OCI-LY7 (cell line): ENCODE measurements around the gene RNF207. TPM values are rescaled to one million over a fixed set of nuclear protein-coding genes. Genes with fewer than 3 reads are reported as not detected.

Experiments
- BruUV-seq: library from RNA; stranded (reverse); fragments of 400-500 nt; replicated peaks from 2 replicates; lab custom pipeline; 2021; lab: Mats Ljungman, UMichigan
- CTCF ChIA-PET: fragments of 300-600 bp; sonication (Branson Sonifier 250); formaldehyde crosslinking; loops from one replicate; lab custom pipeline; 2022; ENCODE audit warnings: antibody characterized with exemption; ENCODE audit not compliant: unreplicated experiment; lab: Charles Lee
- POLR2A ChIA-PET: fragments of 300-600 bp; sonication (Branson Sonifier 250); formaldehyde crosslinking; loops from one replicate; lab custom pipeline; 2022; ENCODE audit warnings: antibody characterized with exemption; lab: Charles Lee
- DNase-seq: peaks from one replicate; pipeline ENCODE4 v3.0.0-alpha.2; 2015; ENCODE audit warnings: low spot score
- H2AFZ ChIP-seq: fragments of 200-600 bp; sonication (generic), shearing (Covaris generic); 2 replicates; pipeline ENCODE4 v1.6.1; 2014; ENCODE audit warnings: mild to moderate bottlenecking, antibody characterized with exemption, low read length, moderate library complexity
- H3K27ac ChIP-seq: fragments of 200-600 bp; sonication (generic); 2 replicates; pipeline ENCODE4 v1.5.1; 2014; ENCODE audit warnings: mixed run types, low read depth, mild to moderate bottlenecking, moderate library complexity, low read length, inconsistent platforms; ENCODE audit not compliant: poor library complexity, severe bottlenecking
- H3K36me3 ChIP-seq: fragments of 200-600 bp; sonication (generic); 2 replicates; pipeline ENCODE4 v1.6.1; 2014; ENCODE audit warnings: mild to moderate bottlenecking, antibody characterized with exemption, low read length, moderate library complexity, mixed read lengths; ENCODE audit not compliant: insufficient read depth
- H3K4me1 ChIP-seq: fragments of 200-600 bp; sonication (generic); 2 replicates; pipeline ENCODE4 v1.5.1; 2014; ENCODE audit warnings: mild to moderate bottlenecking, low read length; ENCODE audit not compliant: insufficient read depth, poor library complexity, severe bottlenecking
- H3K4me2 ChIP-seq: fragments of 200-600 bp; sonication (generic); 2 replicates; pipeline ENCODE4 v1.6.1; 2014; ENCODE audit warnings: mild to moderate bottlenecking, low read length
- H3K4me3 ChIP-seq: fragments of 200-600 bp; sonication (generic); 2 replicates; pipeline ENCODE4 v1.5.1; 2014; ENCODE audit warnings: mild to moderate bottlenecking, low read depth, low read length; ENCODE audit not compliant: poor library complexity, severe bottlenecking
- H3K79me2 ChIP-seq: fragments of 200-600 bp; sonication (generic); 2 replicates; pipeline ENCODE4 v1.6.1; 2016; ENCODE audit warnings: low read depth, mild to moderate bottlenecking, low read length, moderate library complexity, mixed read lengths; ENCODE audit not compliant: insufficient read depth
- H3K9me2 ChIP-seq: fragments of 200-600 bp; sonication (generic); 2 replicates; pipeline ENCODE4 v1.6.1; 2016; ENCODE audit warnings: mild to moderate bottlenecking, low read length, mixed read lengths; ENCODE audit not compliant: insufficient read depth
- H3K9me3 ChIP-seq: fragments of 200-600 bp; sonication (generic); 2 replicates; pipeline ENCODE4 v1.6.1; 2014; ENCODE audit warnings: mild to moderate bottlenecking, mixed run types, low read length, mixed read lengths
- H4K20me1 ChIP-seq: fragments of 200-600 bp; sonication (generic); 2 replicates; pipeline ENCODE4 v1.6.1; 2014; ENCODE audit warnings: mild to moderate bottlenecking, antibody characterized with exemption, low read length, moderate library complexity, mixed read lengths; ENCODE audit not compliant: insufficient read depth
- EZH2phosphoT487 ChIP-seq: fragments of 200-600 bp; sonication (generic); IDR thresholded peaks from 2 replicates; pipeline ENCODE4 v1.6.1; 2018; ENCODE audit warnings: low read depth, borderline replicate concordance, mild to moderate bottlenecking, mixed run types, antibody characterized with exemption, low read length, moderate library complexity, mixed read lengths
- intact Hi-C: fragments of 100-400 bp; cut with micrococcal nuclease; formaldehyde crosslinking; loops from one replicate; pipeline ENCODE4 v1.10.0; 2022; ENCODE audit not compliant: unreplicated experiment
- total RNA-seq, 2 experiments: library from RNA; depleted of rRNA in 1 of 2; stranded (reverse); fragments of >200 nt in 1 of 2; shearing (Covaris generic) in 1 of 2; gene quantifications; 2 replicates each; pipeline ENCODE4 v1.2.3, GENCODE V29; 2014 to 2022
- TF ChIP-seq, protein P1 (sequence below): fragments of 200-600 bp; sonication (generic); conservative IDR thresholded peaks from 2 replicates; pipeline ENCODE4 v1.5.1; 2014; ENCODE audit warnings: mild to moderate bottlenecking, antibody characterized with exemption, low read length, moderate library complexity, mixed read lengths

The RNF207 gene
- total RNA-seq, 2 experiments from 2014 or later = not detected

DNA sequence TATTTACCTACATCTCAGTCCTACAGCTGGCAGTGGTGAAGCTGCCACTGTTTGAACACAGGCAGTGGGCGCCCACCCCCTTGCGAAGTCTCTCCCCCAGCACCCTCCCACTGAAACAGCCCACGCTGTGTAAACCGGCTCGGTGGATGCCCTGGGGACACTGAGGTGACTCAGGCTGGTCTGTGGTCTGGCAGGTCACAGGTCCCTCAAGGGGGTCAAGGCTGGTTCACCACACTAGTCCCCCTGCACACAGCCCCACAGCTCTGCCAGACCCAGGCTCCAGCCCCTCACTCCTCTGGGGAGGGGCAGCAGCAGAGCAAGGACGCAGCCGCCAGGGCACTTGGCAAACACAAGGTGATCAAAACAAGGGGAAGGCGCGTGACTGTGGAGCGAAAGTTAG, 33.4 kb upstream of the RNF207 start:
- POLR2A ChIA-PET = no interaction called here
- Histone ChIP-seq H3K79me2 (no peaks in the 10 kb centered on the region), H3K27ac (no peak overlapping the region), H2AFZ (no peak overlapping the region), H3K9me2 (no peaks in the 10 kb centered on the region), H3K9me3 (no peaks in the 10 kb centered on the region), H3K4me1 (peaks cover 8% of the 10 kb centered on the region), H3K36me3 (no peaks in the 10 kb centered on the region), H3K4me3 (no peak overlapping the region), H4K20me1 (no peaks in the 10 kb centered on the region), H3K4me2 (no peak overlapping the region)
- DNase-seq = no peak
- BruUV-seq = no TSS peak
- intact Hi-C loops = no loop called here
- TF ChIP-seq EZH2phosphoT487 = no peak
- TF ChIP-seq, protein P1, sequence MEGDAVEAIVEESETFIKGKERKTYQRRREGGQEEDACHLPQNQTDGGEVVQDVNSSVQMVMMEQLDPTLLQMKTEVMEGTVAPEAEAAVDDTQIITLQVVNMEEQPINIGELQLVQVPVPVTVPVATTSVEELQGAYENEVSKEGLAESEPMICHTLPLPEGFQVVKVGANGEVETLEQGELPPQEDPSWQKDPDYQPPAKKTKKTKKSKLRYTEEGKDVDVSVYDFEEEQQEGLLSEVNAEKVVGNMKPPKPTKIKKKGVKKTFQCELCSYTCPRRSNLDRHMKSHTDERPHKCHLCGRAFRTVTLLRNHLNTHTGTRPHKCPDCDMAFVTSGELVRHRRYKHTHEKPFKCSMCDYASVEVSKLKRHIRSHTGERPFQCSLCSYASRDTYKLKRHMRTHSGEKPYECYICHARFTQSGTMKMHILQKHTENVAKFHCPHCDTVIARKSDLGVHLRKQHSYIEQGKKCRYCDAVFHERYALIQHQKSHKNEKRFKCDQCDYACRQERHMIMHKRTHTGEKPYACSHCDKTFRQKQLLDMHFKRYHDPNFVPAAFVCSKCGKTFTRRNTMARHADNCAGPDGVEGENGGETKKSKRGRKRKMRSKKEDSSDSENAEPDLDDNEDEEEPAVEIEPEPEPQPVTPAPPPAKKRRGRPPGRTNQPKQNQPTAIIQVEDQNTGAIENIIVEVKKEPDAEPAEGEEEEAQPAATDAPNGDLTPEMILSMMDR = no peak
- CTCF ChIA-PET = no interaction called here

GRCh38 chr1:6174621-6175410, 31.1 kb upstream of the RNF207 start:
- BruUV-seq = no TSS peak
- Histone ChIP-seq H2AFZ (no peak overlapping the region), H3K79me2 (no peaks in the 10 kb centered on the region), H3K27ac (no peak overlapping the region), H3K9me2 (no peaks in the 10 kb centered on the region), H3K4me3 (no peak overlapping the region), H3K36me3 (no peaks in the 10 kb centered on the region), H3K4me2 (no peak overlapping the region), H3K9me3 (no peaks in the 10 kb centered on the region), H4K20me1 (no peaks in the 10 kb centered on the region), H3K4me1 (peaks cover 8% of the 10 kb centered on the region)
- CTCF ChIA-PET = no interaction called here
- POLR2A ChIA-PET = no interaction called here
- TF ChIP-seq, protein P1 = no peak
- TF ChIP-seq EZH2phosphoT487 = no peak
- intact Hi-C loops = no loop called here
- DNase-seq = no peak

- Histone ChIP-seq H4K20me1 (no peaks in the 10 kb centered on the region), H3K4me3 (no peak overlapping the region), H3K27ac (no peak overlapping the region), H3K4me2 (no peak overlapping the region), H3K79me2 (no peaks in the 10 kb centered on the region), H3K36me3 (no peaks in the 10 kb centered on the region), H3K9me2 (no peaks in the 10 kb centered on the region), H2AFZ (no peak overlapping the region), H3K4me1 (peaks cover 7% of the 10 kb centered on the region), H3K9me3 (no peaks in the 10 kb centered on the region)
- ChIA-PET POLR2A (no interaction called here), CTCF (no interaction called here)
- intact Hi-C loops = no loop called here
- no peak for DNase-seq
- TF ChIP-seq, protein P1 = no peak
- no peak for TF ChIP-seq EZH2phosphoT487
- BruUV-seq = no TSS peak
These were observed 30.5 kb upstream of the RNF207 start for GRCh38 chr1:6175411-6175828.
